ENCODE results near the gene SOHLH2.

The SOHLH2 gene

DNA sequence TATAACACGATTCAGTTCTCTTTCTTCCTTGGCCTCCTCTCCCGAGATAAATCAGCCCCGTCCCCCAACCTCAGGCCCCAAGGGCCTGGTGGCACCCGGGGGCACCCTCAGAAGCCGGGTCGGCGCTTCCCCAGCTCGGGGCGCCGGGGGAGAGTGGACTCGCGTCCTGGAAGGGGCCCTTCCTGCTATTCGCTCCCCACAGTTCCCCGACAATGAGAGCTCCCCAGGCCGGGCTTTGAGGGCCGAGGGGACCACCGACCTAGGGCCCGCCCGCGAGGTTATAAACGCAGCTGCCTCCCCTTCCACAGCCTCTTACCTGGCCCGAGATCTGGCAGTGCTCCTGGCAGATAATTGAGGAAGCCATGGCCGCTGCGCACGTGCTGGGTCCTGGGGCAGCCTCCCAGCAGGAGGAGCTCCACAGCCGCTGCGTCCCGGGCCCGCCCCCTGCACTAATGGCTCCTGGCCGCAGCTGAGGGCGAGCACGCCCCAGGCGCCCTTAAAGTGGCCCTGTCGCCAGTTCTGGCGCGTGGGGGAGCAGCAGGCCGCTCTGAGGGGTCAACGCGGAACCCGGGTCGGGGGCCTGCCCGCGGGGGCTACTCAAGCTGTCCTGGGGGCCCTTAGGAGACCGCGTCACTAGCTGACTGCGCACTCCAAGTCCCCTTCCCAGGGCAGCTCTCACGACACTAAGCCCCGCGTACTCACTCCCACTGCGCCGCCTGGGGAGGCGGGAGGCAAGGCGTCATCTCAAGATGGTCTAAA is at the start of gene SOHLH2:
TSS of gene SOHLH2 (minus strand) at position 394 of the 759 bp plus-strand sequence. CDS start at position 364, 30 bp downstream.
- POLR2A ChIA-PET (ENCODE audit: low non-redundant PET) = no interaction called here
- CTCF ChIA-PET = no interaction called here

DNA sequence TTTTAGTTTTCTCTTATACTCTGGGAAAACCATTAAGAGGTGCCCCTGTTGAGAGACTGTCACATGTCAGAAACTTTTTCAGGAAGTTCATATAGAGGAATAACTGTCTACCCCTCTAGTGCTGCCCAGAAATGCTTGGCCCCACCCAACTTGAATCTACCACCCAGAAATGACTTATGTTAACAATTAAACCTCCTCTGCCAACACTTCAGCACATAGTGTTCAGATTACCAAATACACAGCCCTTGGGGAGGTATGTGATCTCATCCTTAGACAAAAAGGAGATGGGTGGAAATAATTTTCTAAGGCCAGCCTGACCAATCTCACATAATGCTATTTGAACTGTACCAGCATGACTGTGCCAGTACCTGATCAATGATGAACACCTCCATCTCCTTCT is 47.6 kb upstream of the SOHLH2 start:
- H3K27ac ChIP-seq = no peak overlapping the region
- CTCF ChIA-PET = no interaction called here
- POLR2A ChIA-PET (ENCODE audit: low non-redundant PET) = no interaction called here
- TF ChIP-seq, protein P1, sequence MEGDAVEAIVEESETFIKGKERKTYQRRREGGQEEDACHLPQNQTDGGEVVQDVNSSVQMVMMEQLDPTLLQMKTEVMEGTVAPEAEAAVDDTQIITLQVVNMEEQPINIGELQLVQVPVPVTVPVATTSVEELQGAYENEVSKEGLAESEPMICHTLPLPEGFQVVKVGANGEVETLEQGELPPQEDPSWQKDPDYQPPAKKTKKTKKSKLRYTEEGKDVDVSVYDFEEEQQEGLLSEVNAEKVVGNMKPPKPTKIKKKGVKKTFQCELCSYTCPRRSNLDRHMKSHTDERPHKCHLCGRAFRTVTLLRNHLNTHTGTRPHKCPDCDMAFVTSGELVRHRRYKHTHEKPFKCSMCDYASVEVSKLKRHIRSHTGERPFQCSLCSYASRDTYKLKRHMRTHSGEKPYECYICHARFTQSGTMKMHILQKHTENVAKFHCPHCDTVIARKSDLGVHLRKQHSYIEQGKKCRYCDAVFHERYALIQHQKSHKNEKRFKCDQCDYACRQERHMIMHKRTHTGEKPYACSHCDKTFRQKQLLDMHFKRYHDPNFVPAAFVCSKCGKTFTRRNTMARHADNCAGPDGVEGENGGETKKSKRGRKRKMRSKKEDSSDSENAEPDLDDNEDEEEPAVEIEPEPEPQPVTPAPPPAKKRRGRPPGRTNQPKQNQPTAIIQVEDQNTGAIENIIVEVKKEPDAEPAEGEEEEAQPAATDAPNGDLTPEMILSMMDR (conservative IDR thresholded peaks at IDR 0.05; ENCODE audit: low read depth) = no peak
- no peak for DNase-seq (ENCODE audit: low spot score)

More for the DNA sequence above, at the start of gene SOHLH2:
- TF ChIP-seq, protein P1 (conservative IDR thresholded peaks at IDR 0.05; ENCODE audit: low read depth) = no peak
- no peak for DNase-seq (ENCODE audit: low spot score)
- H3K27ac ChIP-seq = no peak within 1 kb of the TSS

DNA sequence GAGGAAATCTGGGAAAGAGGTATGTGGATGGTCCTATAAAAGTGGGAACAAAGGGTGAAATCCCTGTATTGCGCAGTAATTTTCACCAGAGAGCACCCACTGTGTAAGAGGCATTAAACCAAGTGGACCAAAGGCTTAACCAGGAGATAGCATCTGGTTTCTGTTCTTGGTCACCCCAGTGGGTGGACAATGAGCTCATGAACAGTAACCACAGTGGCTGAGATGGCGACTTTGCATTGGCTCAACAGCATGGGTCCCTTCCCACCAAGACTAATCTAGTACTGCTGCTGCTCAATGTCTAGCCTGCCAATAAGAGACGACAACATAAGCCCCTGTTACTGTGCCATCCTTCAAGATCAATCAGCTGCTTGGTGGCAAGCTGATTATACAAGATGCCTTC is 46.7 kb upstream of the SOHLH2 start:
- DNase-seq (ENCODE audit: low spot score) = no peak
- TF ChIP-seq, protein P1 (conservative IDR thresholded peaks at IDR 0.05; ENCODE audit: low read depth) = no peak
- ChIA-PET CTCF (no interaction called here), POLR2A (ENCODE audit: low non-redundant PET) (no interaction called here)
- H3K27ac ChIP-seq = no peak overlapping the region

- no peak overlapping the region for H3K27ac ChIP-seq
- CTCF ChIA-PET = no interaction called here
- TF ChIP-seq, protein P1 (conservative IDR thresholded peaks at IDR 0.05; ENCODE audit: low read depth) = no peak
- POLR2A ChIA-PET (ENCODE audit: low non-redundant PET) = no interaction called here
- no peak for DNase-seq (ENCODE audit: low spot score)
These were observed 45.2 kb upstream of the SOHLH2 start for GRCh38 chr13:36259361-36260137.

- no peak overlapping the region for H3K27ac ChIP-seq
- TF ChIP-seq, protein P1 (conservative IDR thresholded peaks at IDR 0.05; ENCODE audit: low read depth) = no peak
- ChIA-PET POLR2A (ENCODE audit: low non-redundant PET) (no interaction called here), CTCF (no interaction called here)
- no peak for DNase-seq (ENCODE audit: low spot score)
These were observed 44.5 kb upstream of the SOHLH2 start for GRCh38 chr13:36258831-36259230.

GRCh38 chr13:36251526-36251925 is 37.2 kb upstream of the SOHLH2 start:
- H3K27ac ChIP-seq = no peak overlapping the region
- peak; percentile 7 for DNase-seq (ENCODE audit: low spot score)
- ChIA-PET POLR2A (ENCODE audit: low non-redundant PET) (no interaction called here), CTCF (interaction anchor here (1.1 kb wide), 1 partner anchor 11 kb away, joined by 4 read pairs; no protein-coding TSS in a partner anchor)
- TF ChIP-seq, protein P1 (conservative IDR thresholded peaks at IDR 0.05; ENCODE audit: low read depth) = no peak

Measured in RWPE1 (cell line).